ENCODE data around the gene AP2B1.
A peak's percentile ranks its signal among the peaks of the same experiment; 100 is the strongest.
"Not testable (repeated sequence)": the region's sequence is repeated elsewhere in the genome, so short reads cannot be mapped to it uniquely, and the experiment has no call there.

The AP2B1 gene

DNA sequence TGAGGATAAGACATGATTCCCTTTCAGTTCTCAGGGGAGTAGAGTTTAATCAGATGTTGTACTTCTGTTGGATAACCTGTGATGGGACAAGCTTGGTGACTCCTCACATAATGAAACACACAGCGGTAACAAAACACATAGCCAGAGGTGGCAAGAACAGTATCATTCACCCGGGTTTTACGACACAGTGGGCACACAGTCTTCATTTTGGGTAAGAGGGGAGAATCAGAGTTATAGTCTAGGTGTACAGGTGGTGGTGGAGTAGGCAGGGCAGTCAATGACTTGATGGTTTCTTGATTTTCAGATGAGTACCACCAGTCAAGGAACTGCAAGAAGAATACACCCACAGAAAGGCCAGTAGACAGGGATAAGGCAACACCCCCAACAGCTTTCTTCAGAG, 11.4 kb upstream of the AP2B1 start:
- no peak for DNase-seq (ENCODE audit: low read depth)

DNA sequence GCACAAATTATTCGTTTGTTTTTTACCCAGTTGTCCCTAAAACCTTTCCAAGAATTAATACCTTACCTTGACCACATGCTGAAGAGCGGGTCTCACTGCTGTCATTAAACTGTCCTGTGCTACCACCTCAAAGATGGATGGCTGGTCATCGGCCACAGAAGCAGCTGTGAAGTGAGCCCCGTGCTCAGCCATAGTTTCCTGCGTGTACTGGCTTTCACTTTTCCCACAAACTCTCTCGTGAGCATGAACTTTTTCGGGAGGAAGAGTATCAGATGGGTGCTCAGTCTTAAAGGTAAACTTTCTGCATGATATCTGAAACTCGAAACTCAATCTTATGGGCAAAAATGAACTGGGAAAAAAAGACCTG, 9.3 kb upstream of the AP2B1 start:
- DNase-seq (ENCODE audit: low read depth) = peak; percentile 34

DNA sequence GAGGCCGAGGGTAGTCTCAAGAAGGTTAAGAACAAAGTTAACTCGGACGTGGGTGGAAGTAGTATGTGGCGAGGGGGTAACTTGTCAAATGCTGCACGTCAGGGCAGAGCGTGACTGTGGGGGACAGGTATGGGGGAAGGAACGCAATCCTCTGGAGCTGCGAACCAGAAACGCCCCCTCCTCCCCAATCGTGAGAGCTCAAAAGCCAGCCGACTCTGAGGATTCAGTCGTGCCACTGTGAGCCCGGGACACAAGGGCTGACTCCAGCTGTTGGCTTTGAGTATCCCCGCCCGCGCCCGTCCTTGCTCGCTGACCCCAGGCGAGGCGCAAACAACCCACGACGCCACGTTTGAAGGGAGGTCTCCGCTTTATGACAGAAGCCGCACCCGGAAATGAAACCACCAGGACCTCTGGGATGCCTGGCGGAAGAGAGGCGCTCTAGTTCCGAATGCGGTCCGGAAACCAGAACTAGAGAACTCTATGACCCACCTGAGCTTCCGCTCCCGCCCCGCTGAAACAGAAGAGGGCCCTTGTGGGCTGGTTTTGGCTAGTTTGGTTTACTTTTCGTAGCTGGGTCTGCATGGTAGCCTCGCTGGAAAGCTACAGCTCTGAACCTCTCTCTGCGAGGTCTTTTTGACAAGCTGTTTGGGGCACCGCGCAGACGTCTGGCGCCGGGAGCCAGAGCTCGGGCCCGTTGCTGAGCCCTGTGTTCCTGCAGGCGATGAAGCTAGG, 8.8 kb upstream of the AP2B1 start, which contains the start of gene PEX12:
PEX12 (minus strand) TSS at position 375 of the 732 bp plus-strand sequence. CDS start 550 bp downstream, outside the sequence.
- peak; percentile 92 for DNase-seq (ENCODE audit: low read depth)

DNA sequence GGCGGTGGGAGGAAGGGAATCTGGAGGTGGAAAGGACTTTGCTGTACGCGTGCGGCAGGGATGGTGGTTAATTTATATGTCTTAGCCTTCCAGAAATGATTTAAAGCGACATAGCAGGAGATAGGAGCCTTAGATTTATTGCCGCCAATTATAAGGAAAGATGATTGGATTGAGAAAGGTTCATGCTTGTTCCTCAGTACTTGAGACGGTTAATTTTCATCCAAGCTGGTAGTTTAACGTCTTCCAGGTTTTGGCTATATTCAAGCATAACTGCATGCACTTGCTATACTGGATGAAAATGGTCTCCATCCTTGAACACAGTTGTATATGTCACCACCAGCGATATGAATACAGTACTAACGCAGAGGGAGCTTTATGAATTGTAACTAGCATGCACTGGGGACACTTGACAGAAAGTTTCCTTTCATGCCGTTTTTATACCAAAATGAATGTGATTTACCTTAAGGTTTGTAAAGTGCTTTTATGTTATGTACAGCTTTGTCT, 8.1 kb upstream of the AP2B1 start:
- DNase-seq (ENCODE audit: low read depth) = no peak

DNA sequence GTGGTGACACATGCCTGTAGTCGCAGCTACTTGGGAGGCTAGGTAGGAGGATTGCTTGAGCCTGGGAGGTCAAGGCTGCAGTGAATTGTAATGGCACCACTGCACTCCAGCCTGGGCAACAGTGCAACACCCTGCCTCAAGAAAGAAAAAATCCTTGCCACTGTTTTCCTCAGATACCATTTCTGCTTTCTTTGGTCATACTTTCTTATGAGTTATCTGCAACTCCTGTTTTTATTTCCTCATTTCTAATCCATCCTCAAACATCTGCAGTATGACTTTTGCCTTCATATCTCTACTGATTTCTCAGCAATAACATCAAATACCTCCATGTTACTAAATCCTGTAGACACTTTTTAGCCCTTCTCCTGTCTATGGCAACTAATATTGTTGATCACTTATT, 3.1 kb upstream of the AP2B1 start:
- no peak for DNase-seq (ENCODE audit: low read depth)

DNA sequence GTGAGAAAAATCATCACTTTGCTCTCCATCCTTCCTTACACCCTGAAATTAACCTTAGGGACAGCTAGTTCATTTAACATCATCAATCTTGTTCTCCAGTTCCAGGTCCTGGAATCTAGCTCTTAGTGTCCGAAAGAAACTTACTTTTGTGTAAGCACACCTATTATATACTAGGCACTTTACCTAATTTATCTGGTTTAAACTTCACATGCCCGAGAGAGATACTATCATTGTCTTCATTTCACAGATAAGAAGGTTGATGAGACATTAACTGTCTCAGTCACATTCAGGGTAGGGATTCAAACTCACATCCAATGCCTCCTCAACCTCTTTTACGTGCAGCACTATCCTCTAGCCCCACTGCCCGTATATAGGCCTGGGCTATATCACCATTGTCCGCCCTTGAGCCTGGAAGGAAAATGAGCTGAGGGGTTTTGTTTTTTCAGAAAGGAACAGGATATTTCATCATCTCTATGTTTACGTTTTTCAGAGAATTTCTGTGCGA, 501 bp upstream of the AP2B1 start:
- DNase-seq (ENCODE audit: low read depth) = no peak

DNA sequence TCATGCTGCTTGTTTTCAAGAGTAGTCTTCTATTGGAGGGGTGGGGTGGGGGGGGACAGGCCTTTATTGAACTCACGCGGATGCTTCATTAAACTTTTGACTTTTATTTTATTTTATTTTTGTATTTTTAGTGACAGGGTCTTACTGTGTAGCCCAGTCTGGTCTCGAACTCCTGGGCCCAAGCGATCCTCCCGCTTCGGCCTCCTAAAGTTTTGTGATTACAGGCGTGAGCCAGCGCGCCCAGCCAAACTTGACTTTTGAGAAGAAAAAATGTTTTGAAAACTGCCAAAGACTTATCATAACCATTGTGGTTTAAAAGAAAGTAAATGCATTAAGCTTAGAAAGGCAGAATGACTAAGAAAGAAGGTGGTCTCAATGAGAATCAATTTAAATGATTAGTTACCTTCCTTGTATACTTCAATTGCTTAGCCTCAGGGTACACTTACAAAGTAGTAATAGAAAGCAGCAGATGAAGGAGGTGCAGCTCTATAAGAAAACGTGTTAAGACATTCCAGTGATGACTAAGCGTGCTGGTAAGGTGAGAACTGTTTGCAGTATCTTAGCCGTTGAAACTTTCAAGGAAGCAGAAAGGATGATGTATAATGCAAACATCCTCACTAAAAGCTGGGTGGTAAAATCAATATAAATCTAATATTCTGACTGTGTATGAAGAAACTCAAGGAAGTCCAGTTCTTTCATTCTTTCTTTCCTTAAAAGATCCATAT, 1.2 kb downstream of the AP2B1 start:
- peak; percentile 70 for DNase-seq (ENCODE audit: low read depth)

DNA sequence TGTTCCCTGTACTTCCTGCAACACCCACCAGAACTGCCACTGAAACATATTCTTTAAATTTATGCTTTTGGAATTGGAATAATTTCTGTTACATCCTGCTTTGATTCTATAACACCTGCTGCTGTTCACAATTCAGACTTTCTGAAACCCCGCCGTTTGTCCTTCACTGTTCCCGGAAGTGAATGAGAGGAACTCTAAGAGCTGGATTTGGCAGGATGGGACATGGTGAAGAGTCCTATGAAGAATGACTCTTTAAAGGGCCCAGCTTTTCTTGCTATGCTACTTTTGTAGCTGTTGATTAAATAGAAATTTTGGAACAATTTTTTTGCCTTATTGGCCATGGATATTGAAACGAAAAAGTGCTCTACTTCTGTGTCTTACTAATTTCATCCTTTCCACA, 8.9 kb downstream of the AP2B1 start:
- DNase-seq (ENCODE audit: low read depth) = no peak

DNA sequence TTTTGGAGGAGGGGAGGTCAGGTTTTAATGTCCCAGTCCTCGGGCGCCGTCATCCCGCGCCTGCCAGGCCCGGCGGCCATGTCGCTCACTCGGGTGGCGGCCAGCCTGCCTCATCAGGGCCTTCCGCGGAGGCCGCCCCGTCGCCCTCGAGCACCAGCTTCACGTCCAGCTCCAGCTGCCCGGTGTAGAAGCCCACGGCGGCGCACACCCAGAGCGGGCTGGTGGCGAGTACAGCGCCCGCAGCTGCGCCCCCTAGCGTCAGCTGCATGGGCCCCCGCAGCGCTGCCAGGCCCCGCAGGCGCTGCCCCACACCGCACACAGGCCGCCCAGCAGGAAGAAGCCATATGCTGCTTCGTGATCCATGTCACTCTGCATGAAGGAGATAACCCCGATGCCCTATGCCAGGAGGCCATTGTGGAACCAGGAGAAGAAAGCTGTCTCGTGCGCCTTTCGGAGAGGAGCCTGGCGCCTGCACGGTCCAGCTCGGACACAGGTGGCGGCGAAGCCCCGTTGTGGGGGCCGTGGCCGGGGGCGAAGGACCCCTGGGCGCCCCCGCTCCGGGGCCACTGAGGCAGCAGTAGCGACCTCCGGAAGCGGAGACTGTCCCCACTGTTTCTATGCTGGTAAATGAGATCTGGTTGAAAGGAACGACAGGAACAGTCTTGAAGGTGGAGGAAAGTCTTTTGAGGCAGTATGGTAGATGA, 9.6 kb downstream of the AP2B1 start:
- DNase-seq (ENCODE audit: low read depth) = no peak

DNA sequence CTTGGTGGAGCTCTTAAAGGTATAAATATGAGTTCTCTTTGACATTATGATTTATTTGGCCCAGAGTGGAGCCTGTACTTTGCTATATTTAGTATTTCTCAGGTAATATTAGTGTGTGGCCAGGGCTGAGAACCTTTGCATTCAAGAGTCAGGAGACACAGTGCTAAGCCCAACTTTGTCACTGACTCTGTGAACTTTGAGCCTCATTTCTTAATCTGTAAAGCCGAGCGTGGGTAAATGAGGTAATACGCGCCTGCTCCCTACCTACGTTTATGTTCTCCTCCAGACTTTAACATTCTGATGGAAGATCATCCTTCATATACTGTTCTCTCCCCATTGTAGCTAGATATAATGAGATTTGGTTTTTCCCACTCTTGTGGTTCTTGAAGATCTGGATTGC, 10.5 kb downstream of the AP2B1 start:
- DNase-seq (ENCODE audit: low read depth) = no peak

DNA sequence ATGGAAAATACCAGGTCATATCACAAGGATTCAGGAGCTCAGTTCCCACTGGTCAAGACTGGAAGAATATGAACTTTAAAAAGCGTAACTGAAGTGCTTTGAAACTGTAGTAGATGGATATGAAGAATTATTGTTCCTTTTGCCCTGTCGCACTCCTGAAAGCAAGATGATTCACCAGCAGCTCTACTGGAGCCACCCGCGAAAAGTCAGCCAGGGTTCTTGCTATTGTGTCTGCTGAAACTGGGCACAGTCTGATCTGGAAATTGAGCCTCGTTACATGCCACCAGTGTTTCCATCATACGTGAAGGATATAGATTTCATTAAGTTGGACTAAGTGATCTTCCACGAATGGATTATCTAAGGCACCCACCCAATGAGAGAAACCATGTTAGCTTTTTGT, 16.6 kb downstream of the AP2B1 start:
- DNase-seq (ENCODE audit: low read depth) = no peak

DNA sequence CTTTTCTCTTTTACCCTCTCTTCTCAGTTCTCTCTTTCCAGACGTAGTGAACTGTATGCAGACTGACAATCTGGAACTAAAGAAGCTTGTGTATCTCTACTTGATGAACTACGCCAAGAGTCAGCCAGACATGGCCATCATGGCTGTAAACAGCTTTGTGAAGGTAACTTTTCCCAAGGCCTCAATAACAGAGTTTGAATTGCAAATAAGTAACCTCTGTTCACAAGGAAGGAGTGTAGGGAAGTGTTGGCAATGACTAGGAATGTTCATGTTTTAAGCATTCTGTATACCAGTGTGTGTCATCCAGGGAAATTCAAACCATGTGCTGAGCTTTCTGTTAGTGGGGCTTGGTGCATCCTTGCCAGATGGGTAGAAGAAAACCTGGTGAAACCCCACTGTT, 18.6 kb downstream of the AP2B1 start:
- peak; percentile 49 for DNase-seq (ENCODE audit: low read depth)

DNA sequence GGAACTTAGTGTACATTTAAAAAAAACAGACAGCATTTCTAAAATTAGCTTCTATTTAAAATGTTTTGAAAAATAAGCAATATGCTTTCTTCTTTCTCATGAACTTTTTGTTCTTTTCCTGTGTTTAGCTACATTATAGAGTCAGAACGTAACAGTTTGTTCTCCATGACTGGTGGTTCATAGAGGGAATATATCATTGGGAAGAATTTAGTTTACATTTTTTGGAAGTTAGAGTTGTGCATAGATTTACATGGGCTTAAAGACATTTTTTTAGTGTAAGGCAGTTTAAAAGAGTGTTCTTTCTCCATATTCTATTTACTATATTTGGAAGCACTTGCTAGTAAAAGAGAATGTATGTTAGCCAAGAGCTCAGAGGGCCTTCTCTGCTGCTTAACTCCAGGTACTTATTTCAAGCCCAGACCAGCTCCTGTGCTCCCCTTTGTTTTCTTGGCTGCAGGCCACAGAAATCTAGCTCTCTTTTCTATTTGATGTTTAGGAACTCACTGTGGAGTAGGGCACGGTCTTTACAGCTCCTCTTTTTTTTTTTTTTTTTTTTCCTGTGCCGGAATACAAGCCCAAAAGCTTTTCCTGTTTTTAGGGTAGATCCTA, 20.2 kb downstream of the AP2B1 start:
- no peak for DNase-seq (ENCODE audit: low read depth)

DNA sequence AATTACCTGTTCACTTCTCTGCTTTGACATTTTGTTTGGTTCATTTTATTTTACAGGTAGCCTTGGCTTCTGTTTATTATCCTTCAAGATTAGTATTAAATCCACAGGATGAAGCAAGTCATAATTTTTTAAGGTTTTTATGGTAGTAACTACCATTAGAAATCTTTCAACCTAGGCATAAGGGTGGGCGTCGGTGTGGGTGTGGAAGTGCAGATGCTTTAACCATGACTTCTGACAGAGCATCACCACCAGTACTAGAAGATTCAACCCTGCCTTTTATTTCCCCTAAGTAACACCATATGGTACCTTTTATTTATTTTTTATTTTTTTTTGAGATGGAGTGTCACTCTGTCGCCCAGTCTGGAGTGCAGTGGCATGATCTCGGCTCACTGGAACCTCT, 22.7 kb downstream of the AP2B1 start:
- no peak for DNase-seq (ENCODE audit: low read depth)

DNA sequence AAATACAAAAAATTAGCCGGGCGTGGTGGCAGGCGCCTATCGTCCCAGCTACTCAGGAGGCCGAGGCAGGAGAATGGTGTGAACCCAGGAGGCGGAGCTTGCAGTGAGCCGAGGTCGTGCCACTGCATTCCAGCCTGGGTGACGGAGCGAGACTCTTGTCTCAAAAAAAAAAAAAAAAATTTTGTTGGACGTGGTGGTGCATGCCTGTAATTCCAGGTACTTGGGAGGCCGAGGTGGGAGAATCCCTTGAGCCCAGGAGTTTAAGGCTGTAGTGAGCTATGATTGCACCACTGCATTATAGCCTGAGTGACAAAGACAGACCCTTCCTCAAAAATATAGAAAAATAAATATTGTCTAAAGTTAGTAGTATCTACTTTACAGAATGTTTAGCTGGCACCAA, 23.6 kb downstream of the AP2B1 start:
- not testable (repeated sequence) for DNase-seq (ENCODE audit: low read depth)

DNA sequence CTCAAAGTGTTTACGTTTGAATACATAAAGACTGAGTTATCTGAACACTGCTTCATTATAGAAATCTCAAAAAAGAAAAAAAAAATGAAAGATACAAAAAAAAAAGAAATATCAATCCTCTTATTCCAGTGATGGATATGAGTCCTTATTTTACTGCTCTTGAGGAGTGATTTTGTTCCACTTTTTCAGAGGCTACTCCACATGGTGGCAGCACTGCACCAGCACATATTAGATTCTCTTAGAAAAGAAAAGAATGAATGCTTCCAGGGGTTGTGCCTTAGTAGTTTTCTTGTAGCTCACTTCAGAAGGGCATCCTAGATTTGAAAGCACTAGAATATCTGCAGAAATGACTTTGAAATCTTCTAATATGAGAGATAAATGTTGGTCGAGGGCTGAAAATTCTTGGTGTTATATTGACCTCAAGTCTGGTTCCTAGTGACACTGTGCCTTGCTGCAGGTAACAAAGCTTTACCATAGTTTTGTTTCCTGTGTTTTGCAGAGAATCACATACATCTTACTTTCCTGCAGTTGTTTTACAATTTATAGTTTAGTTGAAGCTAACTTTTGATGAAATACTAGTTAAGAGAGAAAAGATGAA, 25.9 kb downstream of the AP2B1 start:
- peak; percentile 63 for DNase-seq (ENCODE audit: low read depth)

DNA sequence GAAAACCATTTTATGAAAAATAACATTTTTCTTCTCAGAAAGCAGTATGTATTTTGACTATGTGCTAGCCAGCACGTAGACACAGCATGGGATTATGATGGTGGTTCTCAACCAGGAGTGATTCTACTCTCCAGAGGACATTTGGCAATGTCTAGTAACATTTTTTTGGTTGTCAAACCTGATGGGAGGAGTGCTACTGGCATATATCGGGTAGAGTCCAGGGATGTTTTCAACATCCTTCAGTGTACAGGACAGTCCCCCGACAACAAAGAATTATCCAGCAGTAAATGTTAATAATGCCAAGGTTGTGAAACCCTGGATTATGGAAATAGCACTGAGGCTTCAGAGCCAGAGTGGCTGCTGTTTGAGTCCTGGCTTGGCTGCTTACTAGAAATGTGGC, 27.7 kb downstream of the AP2B1 start:
- DNase-seq (ENCODE audit: low read depth) = no peak

DNA sequence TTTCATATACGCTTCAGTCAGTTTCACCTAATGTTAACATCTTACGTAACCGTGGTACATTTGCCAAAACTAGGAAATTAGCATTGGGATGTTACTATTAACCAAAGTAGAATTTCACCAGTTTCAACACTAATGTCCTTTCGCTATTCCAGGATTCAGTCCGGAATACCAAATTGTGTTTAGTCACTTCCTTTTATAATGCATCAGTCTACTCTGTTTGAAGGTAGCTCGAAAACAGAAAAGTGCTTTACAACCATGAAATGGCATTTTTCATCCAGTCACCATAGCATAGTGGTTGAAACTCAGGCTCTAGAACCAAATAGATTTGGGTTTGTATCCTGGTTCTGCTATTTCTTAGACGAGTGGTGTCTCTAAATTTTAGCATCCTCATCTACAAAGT, 29.4 kb downstream of the AP2B1 start:
- no peak for DNase-seq (ENCODE audit: low read depth)

DNA sequence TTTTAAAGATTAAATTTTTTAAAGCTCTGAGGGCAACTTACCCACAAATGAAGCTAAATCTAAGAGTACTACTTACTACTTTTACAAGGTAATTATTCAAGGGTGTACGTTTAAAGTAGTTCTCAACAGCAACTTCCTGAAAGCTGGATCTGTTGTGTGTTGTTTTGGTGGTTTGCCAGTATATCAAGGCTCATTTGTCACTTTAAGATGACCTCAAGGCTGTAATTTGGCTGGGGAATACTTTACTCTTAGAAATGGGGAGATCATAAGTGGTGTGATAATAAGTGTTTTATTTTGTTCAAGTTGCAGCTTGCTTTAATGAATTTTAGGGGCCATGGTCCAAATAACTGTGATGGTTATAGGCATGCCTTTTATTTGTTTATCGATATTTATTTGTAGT, 30.4 kb downstream of the AP2B1 start:
- DNase-seq (ENCODE audit: low read depth) = no peak

DNA sequence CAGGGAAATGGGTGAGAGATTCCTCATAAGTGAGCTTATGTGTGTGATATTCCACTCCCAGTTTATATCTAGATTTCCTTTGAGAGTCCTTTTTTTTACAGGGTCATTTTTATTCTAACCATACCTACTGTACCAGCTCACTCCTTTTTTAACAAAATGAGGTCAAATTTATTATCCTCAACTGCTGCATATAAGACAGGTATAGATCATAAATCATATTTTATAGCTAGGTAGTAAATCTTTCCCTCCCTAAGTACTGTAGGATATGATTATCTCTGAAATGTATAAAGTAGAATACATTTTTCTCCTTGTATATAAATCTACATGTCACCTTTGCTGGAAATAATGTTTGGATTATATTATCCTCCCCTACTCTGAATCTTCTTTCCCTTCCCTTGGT, 31.5 kb downstream of the AP2B1 start:
- no peak for DNase-seq (ENCODE audit: low read depth)

DNA sequence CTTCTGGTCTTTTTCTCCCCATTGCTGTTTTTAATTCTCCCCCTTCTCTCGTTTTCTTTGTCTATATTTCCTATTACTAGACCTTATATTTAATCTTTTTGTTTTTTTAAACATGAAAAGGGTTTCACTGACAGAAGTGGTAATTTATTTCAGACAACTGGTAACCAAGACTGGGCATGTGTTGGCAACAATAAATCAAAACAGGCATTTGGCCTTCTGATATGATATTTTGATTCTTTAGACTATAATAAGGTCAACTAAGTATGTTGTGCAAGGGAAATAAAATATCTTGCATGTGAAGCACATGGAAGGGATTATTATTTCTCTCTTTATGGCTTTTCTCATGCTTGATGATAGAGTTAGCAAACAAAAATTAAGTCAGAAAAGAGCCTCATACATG, 34.6 kb downstream of the AP2B1 start:
- no peak for DNase-seq (ENCODE audit: low read depth)

DNA sequence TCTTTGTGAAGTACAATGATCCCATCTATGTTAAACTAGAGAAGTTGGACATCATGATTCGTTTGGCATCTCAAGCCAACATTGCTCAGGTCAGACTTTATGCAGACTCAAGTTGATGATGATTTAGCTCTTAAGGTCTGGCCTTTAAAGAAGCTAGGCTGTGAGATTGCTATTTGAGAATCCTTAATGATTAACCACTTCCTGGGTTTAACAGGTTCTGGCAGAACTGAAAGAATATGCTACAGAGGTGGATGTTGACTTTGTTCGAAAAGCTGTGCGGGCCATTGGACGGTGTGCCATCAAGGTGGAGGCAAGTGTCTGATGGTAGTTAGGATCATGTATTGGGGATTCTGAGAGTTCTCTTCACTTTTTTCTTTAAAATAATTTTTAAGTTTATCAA, 40.3 kb downstream of the AP2B1 start:
- no peak for DNase-seq (ENCODE audit: low read depth)
